Endothelial cell of umbilical vein (primary cell): ENCODE results near the gene TM2D1. TPM values are rescaled to one million over a fixed set of nuclear protein-coding genes. Genes with fewer than 3 reads are reported as not detected.

Experiments
- BruUV-seq: library from RNA; stranded (reverse); fragments of 400-500 nt; replicated peaks from 2 replicates; lab custom pipeline; 2021; lab: Mats Ljungman, UMichigan
- CTCF ChIA-PET: fragments of 300-600, 350-600 bp; sonication (Branson Sonifier 250); formaldehyde crosslinking; loops from one replicate; lab custom pipeline; 2021; ENCODE audit warnings: antibody characterized with exemption, inconsistent platforms; lab: Charles Lee
- POLR2A ChIA-PET: fragments of 300-600, 350-600 bp; sonication (Branson Sonifier 250); formaldehyde crosslinking; loops from one replicate; lab custom pipeline; 2021; ENCODE audit warnings: antibody characterized with exemption, inconsistent platforms; lab: Charles Lee
- DNase-seq: peaks from one replicate; pipeline ENCODE4 v3.0.0-alpha.2; 2011; ENCODE audit warnings: low read depth, low spot score
- FAIRE-seq: peaks from 2 replicates; lab custom pipeline; 2011; peaks lifted over from hg19 to GRCh38; lab: Jason Lieb, UNC
- H2AFZ ChIP-seq: 2 replicates; pipeline ENCODE4 v1.6.0; 2012; ENCODE audit warnings: low read depth, low read length, control low read depth, inconsistent platforms
- H3K27ac ChIP-seq: 2 replicates; pipeline ENCODE4 v1.5.1; 2011; ENCODE audit warnings: low read depth, mild to moderate bottlenecking, control low read depth, low read length, moderate library complexity; ENCODE audit not compliant: insufficient read depth
- H3K27me3 ChIP-seq, 2 experiments: 2 replicates each; pipeline versions ENCODE4 v1.6.0 to v1.6.1; 2011; ENCODE audit warnings: low read length in 2 of 2, mixed read lengths in 1 of 2; ENCODE audit not compliant: control insufficient read depth in 2 of 2, insufficient read depth in 2 of 2
- H3K36me3 ChIP-seq, 2 experiments: 2 replicates in 1 of 2; 3 replicates in 1 of 2; pipeline ENCODE4 v1.5.1; 2011; ENCODE audit warnings: low read length in 2 of 2, mild to moderate bottlenecking in 1 of 2, moderate library complexity in 1 of 2; ENCODE audit not compliant: control insufficient read depth in 2 of 2, insufficient read depth in 2 of 2; ENCODE audit errors: extremely low read depth in 1 of 2
- H3K4me1 ChIP-seq: 3 replicates; pipeline ENCODE4 v1.5.1; 2011; ENCODE audit warnings: mild to moderate bottlenecking, low read length; ENCODE audit not compliant: control insufficient read depth, insufficient read depth; ENCODE audit errors: extremely low read depth
- H3K4me2 ChIP-seq: 2 replicates; pipeline ENCODE4 v1.6.1; 2011; ENCODE audit warnings: low read length, control low read depth, mixed read lengths; ENCODE audit not compliant: insufficient read depth
- H3K4me3 ChIP-seq, 3 experiments: fragments of 200-600 bp in 1 of 3; sonication (generic), shearing (Covaris generic) in 1 of 3; replicated peaks in 1 of 3; 2 replicates each; pipeline ENCODE4 v1.5.1; 2011 to 2016; ENCODE audit warnings: control low read depth in 3 of 3, low read length in 3 of 3, mild to moderate bottlenecking in 2 of 3, inconsistent platforms in 1 of 3, low read depth in 1 of 3, moderate library complexity in 1 of 3; ENCODE audit not compliant: insufficient read depth in 1 of 3
- H3K79me2 ChIP-seq: 2 replicates; pipeline ENCODE4 v1.6.0; 2012; ENCODE audit warnings: low read length, inconsistent platforms; ENCODE audit not compliant: control insufficient read depth, insufficient read depth
- H3K9ac ChIP-seq: replicated peaks from 2 replicates; pipeline ENCODE3; 2011; ENCODE audit warnings: low read length, control low read depth; ENCODE audit not compliant: insufficient read depth; ENCODE audit errors: extremely low read depth
- H3K9me1 ChIP-seq: replicated peaks from 3 replicates; pipeline ENCODE4 v1.6.0; 2011; ENCODE audit warnings: mild to moderate bottlenecking, low read length; ENCODE audit not compliant: control insufficient read depth, insufficient read depth; ENCODE audit errors: extremely low read depth
- H3K9me3 ChIP-seq: replicated peaks from 2 replicates; pipeline ENCODE4 v1.5.1; 2012; ENCODE audit warnings: low read length, inconsistent platforms; ENCODE audit not compliant: control insufficient read depth, insufficient read depth
- H4K20me1 ChIP-seq: replicated peaks from 2 replicates; pipeline ENCODE3; 2011; ENCODE audit warnings: mild to moderate bottlenecking, low read length; ENCODE audit not compliant: control insufficient read depth, insufficient read depth; ENCODE audit errors: extremely low read depth
- EZH2 ChIP-seq: IDR thresholded peaks from 2 replicates; pipeline ENCODE4 v1.6.1; 2012; ENCODE audit warnings: borderline replicate concordance, low read depth, mild to moderate bottlenecking, moderate library complexity, low read length, inconsistent platforms; ENCODE audit not compliant: severe bottlenecking
- FOS ChIP-seq: IDR thresholded peaks from 2 replicates; pipeline ENCODE4 v1.6.1; 2011; ENCODE audit warnings: mild to moderate bottlenecking, low read length, moderate library complexity, borderline replicate concordance; ENCODE audit not compliant: insufficient read depth
- GATA2 ChIP-seq: IDR thresholded peaks from 2 replicates; pipeline ENCODE4 v1.7.0; 2011; ENCODE audit warnings: low read depth, mild to moderate bottlenecking, moderate library complexity, mixed read lengths, low read length; ENCODE audit not compliant: insufficient read length, insufficient read depth
- JUN ChIP-seq: IDR thresholded peaks from 2 replicates; pipeline ENCODE4 v1.6.1; 2011; ENCODE audit warnings: borderline replicate concordance, low read depth; ENCODE audit not compliant: insufficient read length, insufficient read depth
- MYC ChIP-seq: IDR thresholded peaks from one replicate; pipeline ENCODE4 v1.6.1; 2011; ENCODE audit warnings: mild to moderate bottlenecking, low read depth, low read length
- POLR2A ChIP-seq: IDR thresholded peaks from 2 replicates; pipeline ENCODE4 v1.6.1; 2012; ENCODE audit warnings: low read depth, mild to moderate bottlenecking, control low read depth, low read length
- POLR2AphosphoS5 ChIP-seq: IDR thresholded peaks from 2 replicates; pipeline ENCODE4 v1.6.1; 2012; ENCODE audit warnings: low read depth, mild to moderate bottlenecking, control low read depth, low read length, moderate library complexity; ENCODE audit not compliant: insufficient read depth
- dilution Hi-C: fragments of 300-500 bp; cut with MboI; formaldehyde crosslinking; loops from one replicate; pipeline ENCODE4 v1.15.0; 2019; ENCODE audit warnings: low sequenced_read_pairs; ENCODE audit not compliant: extremely low pct_ligation_motif_present
- intact Hi-C: fragments of 100-400 bp; cut with micrococcal nuclease; formaldehyde crosslinking; loops from one replicate; pipeline ENCODE4 v1.10.0; 2022
- polyA plus RNA-seq, 4 experiments: library from polyadenylated mRNA; depleted of rRNA in 3 of 4; stranded (reverse) in 3 of 4; unstranded in 1 of 4; fragments of >200 nt; gene quantifications; 2 replicates each; pipeline versions ENCODE4 v1.2.1 to v1.2.3, GENCODE V29; 2011 to 2012; ENCODE audit warnings: missing spikeins in 1 of 4
- total RNA-seq: library from RNA; stranded (reverse); gene quantifications from 2 replicates; pipeline ENCODE4 v1.2.3, GENCODE V29; 2021
- TF ChIP-seq, protein P1 (sequence below): IDR thresholded peaks from 2 replicates; pipeline ENCODE4 v1.6.1; 2011; ENCODE audit not compliant: insufficient read depth, insufficient read length
- TF ChIP-seq, protein P2 (sequence below), 2 donors: IDR thresholded peaks; 1 replicate in 1 of 2; 2 replicates in 1 of 2; pipeline ENCODE4 v1.5.1; 2011; ENCODE audit warnings: low read length in 2 of 2, mild to moderate bottlenecking in 2 of 2, moderate library complexity in 2 of 2, control low read depth in 1 of 2, inconsistent platforms in 1 of 2, low read depth in 1 of 2; ENCODE audit not compliant: insufficient read depth in 1 of 2; ENCODE audit errors: extremely low read depth in 1 of 2

The TM2D1 gene
- total and polyA plus RNA-seq, 2 donors (not counting 3 experiments of a cell fraction or from before 2014, with no cell fraction given) = 37.5 to 50.0 TPM

DNA sequence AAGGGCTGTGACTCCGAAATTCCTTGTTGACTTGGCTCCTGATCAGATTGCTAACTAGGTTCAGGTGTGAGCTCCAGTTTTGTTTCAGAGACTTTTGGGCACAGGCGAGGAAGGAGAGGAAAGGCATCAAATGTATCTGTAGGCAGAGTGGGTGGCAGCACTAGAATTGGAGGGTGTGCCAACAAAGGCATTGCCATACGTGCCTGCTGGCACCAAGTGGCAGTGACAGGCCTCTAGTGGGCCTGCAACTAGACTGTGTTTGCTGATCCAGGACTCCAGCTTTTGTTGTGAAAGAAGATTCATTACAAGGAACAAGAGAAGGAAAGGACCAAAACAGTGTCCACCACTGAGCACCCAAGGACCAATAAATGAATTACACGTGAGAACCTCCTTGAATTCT, 79.5 kb downstream of the TM2D1 start:
- no TSS peak for BruUV-seq
- POLR2A ChIA-PET = no interaction called here
- Histone ChIP-seq H3K4me3 (no peak overlapping the region), H3K27me3 (no peaks in the 10 kb centered on the region), H3K9ac (no peak overlapping the region), H3K4me1 (peaks cover 2% of the 10 kb centered on the region), H3K36me3 (no peaks in the 10 kb centered on the region), H3K79me2 (no peaks in the 10 kb centered on the region), H3K4me2 (no peak overlapping the region), H3K9me1 (no peaks in the 10 kb centered on the region), H3K9me3 (no peaks in the 10 kb centered on the region), H2AFZ (no peak overlapping the region), H4K20me1 (no peaks in the 10 kb centered on the region), H3K27ac (no peak overlapping the region)
- intact Hi-C loops = no loop called here
- TF ChIP-seq POLR2A (no peak), JUN (no peak), MYC (no peak), EZH2 (no peak), POLR2AphosphoS5 (no peak), FOS (no peak), GATA2 (no peak)
- TF ChIP-seq, protein P1, sequence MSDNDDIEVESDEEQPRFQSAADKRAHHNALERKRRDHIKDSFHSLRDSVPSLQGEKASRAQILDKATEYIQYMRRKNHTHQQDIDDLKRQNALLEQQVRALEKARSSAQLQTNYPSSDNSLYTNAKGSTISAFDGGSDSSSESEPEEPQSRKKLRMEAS = no peak
- TF ChIP-seq, protein P2, sequence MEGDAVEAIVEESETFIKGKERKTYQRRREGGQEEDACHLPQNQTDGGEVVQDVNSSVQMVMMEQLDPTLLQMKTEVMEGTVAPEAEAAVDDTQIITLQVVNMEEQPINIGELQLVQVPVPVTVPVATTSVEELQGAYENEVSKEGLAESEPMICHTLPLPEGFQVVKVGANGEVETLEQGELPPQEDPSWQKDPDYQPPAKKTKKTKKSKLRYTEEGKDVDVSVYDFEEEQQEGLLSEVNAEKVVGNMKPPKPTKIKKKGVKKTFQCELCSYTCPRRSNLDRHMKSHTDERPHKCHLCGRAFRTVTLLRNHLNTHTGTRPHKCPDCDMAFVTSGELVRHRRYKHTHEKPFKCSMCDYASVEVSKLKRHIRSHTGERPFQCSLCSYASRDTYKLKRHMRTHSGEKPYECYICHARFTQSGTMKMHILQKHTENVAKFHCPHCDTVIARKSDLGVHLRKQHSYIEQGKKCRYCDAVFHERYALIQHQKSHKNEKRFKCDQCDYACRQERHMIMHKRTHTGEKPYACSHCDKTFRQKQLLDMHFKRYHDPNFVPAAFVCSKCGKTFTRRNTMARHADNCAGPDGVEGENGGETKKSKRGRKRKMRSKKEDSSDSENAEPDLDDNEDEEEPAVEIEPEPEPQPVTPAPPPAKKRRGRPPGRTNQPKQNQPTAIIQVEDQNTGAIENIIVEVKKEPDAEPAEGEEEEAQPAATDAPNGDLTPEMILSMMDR (IDR thresholded peaks at IDR 0.05; ENCODE audit: extremely low read depth in 1 of 2, insufficient read depth in 1 of 2, low read depth in 1 of 2, low read length in 2 of 2) = no peak
- FAIRE-seq = no peak
- no peak for DNase-seq
- CTCF ChIA-PET = interaction anchor here (0.8 to 2.1 kb wide), 2 partner anchors 9 to 797 kb away, joined by 3 to 11 read pairs; no protein-coding TSS in a partner anchor
- dilution Hi-C loops = no loop called here
